ENCODE results near the gene FBXW11. TPM values are rescaled to one million over a fixed set of nuclear protein-coding genes. Genes with fewer than 3 reads are reported as not detected.

The FBXW11 gene
- total and polyA plus RNA-seq, 10 of the 15 experiments (the other 5 are each of a cell fraction or from before 2014, with no cell fraction given) = 4.3 to 61.5 (median 40.0) TPM

- H3K4me1 ChIP-seq (ENCODE audit: control insufficient read depth, insufficient read depth, low read length) = peaks cover 30% of the 10 kb centered on the region
- BruUV-seq (replicated peaks) = no TSS peak
- RAD21 ChIA-PET (ENCODE audit: unreplicated experiment) = interaction anchor here (0.6 kb wide), 1 partner anchor 16 kb away, joined by 3 read pairs; the partner anchor contains the start of gene FBXW11
- peaks cover 77% of the 10 kb centered on the region for H3K79me2 ChIP-seq (ENCODE audit: control insufficient read depth, insufficient read depth, low read length)
- CTCF ChIA-PET = interaction anchor here (1.0 to 1.4 kb wide), 2 partner anchors 77 to 78 kb away, joined by 3 to 6 read pairs; no protein-coding TSS in a partner anchor
- in situ Hi-C loops (cut with MboI) (no loop called here), intact Hi-C loops (cut with micrococcal nuclease; ENCODE audit: unreplicated experiment) (no loop called here)
- DNase-seq (ENCODE audit: low read depth, low spot score) (no peak), FAIRE-seq (no peak), ATAC-seq (no peak)
- no peaks in the 10 kb centered on the region for H3K27me3 ChIP-seq (replicated peaks in 1 of 2; ENCODE audit: control insufficient read depth in 2 of 2, insufficient read depth in 2 of 2, low read length in 1 of 2)
- H3K9ac ChIP-seq (ENCODE audit: control insufficient read depth, insufficient read depth, low read length) = no peak overlapping the region
- H3K4me2 ChIP-seq (ENCODE audit: control insufficient read depth, insufficient read depth) = peak overlapping the region; percentile 47; the same call in 1 of the 2 replicates
- H3K36me3 ChIP-seq (ENCODE audit: control insufficient read depth in 2 of 2, insufficient read depth in 2 of 2, low read length in 1 of 2) = peaks cover 5 to 25% of the 10 kb centered on the region in 2 experiments; a peak in 3 of 4 replicates
- peaks cover 3% of the 10 kb centered on the region for H3K9me3 ChIP-seq (replicated peaks; ENCODE audit: control insufficient read depth, insufficient read depth, low read length)
- no peaks in the 10 kb centered on the region for H4K20me1 ChIP-seq (ENCODE audit: control insufficient read depth, insufficient read depth)
- POLR2A ChIA-PET = interaction anchor here (0.7 to 1.0 kb wide), 2 partner anchors 14 to 17 kb away, joined by 3 read pairs; no protein-coding TSS in a partner anchor
- H2AFZ ChIP-seq (ENCODE audit: control insufficient read depth, low read depth, low read length) = no peak overlapping the region
- TF ChIP-seq SRF (IDR thresholded peaks at IDR 0.05; ENCODE audit: low read depth in 2 of 2, low read length in 2 of 2) (no peak), IRF3 (IDR thresholded peaks at IDR 0.05) (no peak), YBX1 (IDR thresholded peaks at IDR 0.05) (no peak), E2F8 (IDR thresholded peaks at IDR 0.05; ENCODE audit: low read depth, partially characterized antibody) (no peak), BCL3 (IDR thresholded peaks at IDR 0.05; ENCODE audit: borderline replicate concordance, insufficient read depth, low read depth, low read length, poor library complexity, severe bottlenecking) (no peak), BCL11A (IDR thresholded peaks at IDR 0.05; ENCODE audit: low read depth, low read length) (no peak), YY1 (IDR thresholded peaks at IDR 0.05; ENCODE audit: low read depth, low read length) (no peak)
- peak overlapping the region; percentile 11 for H3K27ac ChIP-seq (ENCODE audit: control insufficient read depth, insufficient read depth)
- SMC1A ChIA-PET (ENCODE audit: uncharacterized antibody, unreplicated experiment) = interaction anchor here (2.2 kb wide), 1 partner anchor 16 kb away, joined by 5 read pairs; the partner anchor contains the start of gene FBXW11
- no peak overlapping the region for H3K4me3 ChIP-seq
Measured at GRCh38 chr5:171989946-171990712, 16.3 kb downstream of the FBXW11 start.
